Transverse colon (tissue), 4 donors: Measurements from ENCODE around the gene ALDH1L2. TPM values are rescaled to one million over a fixed set of nuclear protein-coding genes. Genes with fewer than 3 reads are reported as not detected.
A peak's percentile ranks its signal among the peaks of the same experiment; 100 is the strongest.
"Not testable (repeated sequence)": the region's sequence is repeated elsewhere in the genome, so short reads cannot be mapped to it uniquely, and the experiment has no call there.

Experiments used
- DNase-seq: peaks from one replicate; pipeline ENCODE4 v3.0.0-alpha.2; 2019
- H3K27ac ChIP-seq, 4 donors: fragments of 200-600 bp; sonication (generic); 2 replicates each; pipeline ENCODE4 v1.5.1; 2016 to 2018; ENCODE audit warnings: inconsistent platforms in 4 of 4
- H3K27me3 ChIP-seq: fragments of 200-600 bp; sonication (generic); 2 replicates; pipeline ENCODE4 v1.5.1; 2017; ENCODE audit warnings: inconsistent platforms
- H3K36me3 ChIP-seq, 4 donors: fragments of 200-600 bp; sonication (generic); 2 replicates each; pipeline ENCODE4 v1.5.1; 2017 to 2019; ENCODE audit warnings: inconsistent platforms in 4 of 4
- H3K4me1 ChIP-seq, 4 donors: fragments of 200-600 bp; sonication (generic); 2 replicates each; pipeline ENCODE4 v1.5.1; 2017 to 2020; ENCODE audit warnings: inconsistent platforms in 4 of 4
- H3K4me3 ChIP-seq, 4 donors: fragments of 200-600 bp; sonication (generic); 1 replicate in 1 of 4; 2 replicates in 3 of 4; pipeline versions ENCODE4 v1.5.1 to v1.6.1; 2017 to 2019; ENCODE audit warnings: inconsistent platforms in 4 of 4
- H3K9me3 ChIP-seq, 2 donors: fragments of 200-600 bp; sonication (generic); 2 replicates each; pipeline ENCODE4 v1.5.1; 2017 to 2019; ENCODE audit warnings: inconsistent platforms in 2 of 2
- CTCF ChIP-seq, 5 experiments: fragments of 200-600 bp in 3 of 5; fragments of 450-650 bp in 2 of 5; sonication (generic) in 3 of 5; IDR thresholded peaks; 1 replicate in 2 of 5; 2 replicates in 3 of 5; pipeline ENCODE4 v1.5.1; 2016 to 2017; ENCODE audit warnings: antibody characterized with exemption in 5 of 5, inconsistent platforms in 3 of 5, mild to moderate bottlenecking in 2 of 5, moderate library complexity in 1 of 5
- EP300 ChIP-seq: sonication (generic); formaldehyde crosslinking; IDR thresholded peaks from one replicate; pipeline ENCODE4 v1.6.1; 2017; ENCODE audit warnings: antibody characterized with exemption, low read depth
- POLR2A ChIP-seq: fragments of 450-650 bp; IDR thresholded peaks from one replicate; pipeline ENCODE4 v1.6.1; 2016; ENCODE audit warnings: antibody characterized with exemption, mild to moderate bottlenecking, moderate library complexity
- POLR2AphosphoS5 ChIP-seq, 3 donors: sonication (generic); formaldehyde crosslinking; IDR thresholded peaks; one replicate each; pipeline ENCODE4 v1.6.1; 2016; ENCODE audit warnings: antibody characterized with exemption in 3 of 3
- WGBS, 2 donors: methylation state at CpG; one replicate each; pipeline ENCODE4 v1.1.5; 2018; ENCODE audit warnings: low coverage in 1 of 2; 5-methylcytosine and 5-hydroxymethylcytosine counted together
- in situ Hi-C, 4 donors: fragments of 200-750 bp; cut with MboI; loops; one replicate each; pipeline versions ENCODE4 v1.15.0 to v1.15.1; 2017; ENCODE audit warnings: low sequenced_read_pairs in 3 of 4, low pct_ligation_motif_present in 1 of 4, low pct_unique_long_range_greater_than_20kb in 1 of 4
- intact Hi-C: fragments of 100-400 bp; cut with DNase I; formaldehyde crosslinking; loops from one replicate; pipeline ENCODE4 v1.15.1; 2023; ENCODE audit warnings: low total_unique reads
- total RNA-seq, 4 donors: library from RNA; depleted of rRNA; stranded (reverse); fragments of >200 nt; gene quantifications; one replicate each; pipeline ENCODE4 v1.1.0, GENCODE V29; 2016

The ALDH1L2 gene
- total RNA-seq, 4 donors from 2014 or later, result 0.37 to 4.8 (median 2.3) TPM

- Histone ChIP-seq H3K27me3 (no peaks in the 10 kb centered on the region), H3K4me1 (no peaks in the 10 kb centered on the region), H3K36me3 (no peaks in the 10 kb centered on the region), H3K9me3 (peaks cover 0 to 3% of the 10 kb centered on the region in 2 donors), H3K27ac (no peak overlapping the region), H3K4me3 (no peak overlapping the region)
- TF ChIP-seq CTCF (IDR thresholded peaks at IDR 0.05), result no peak
- TF ChIP-seq EP300, result no peak
- no peak for TF ChIP-seq POLR2AphosphoS5 (IDR thresholded peaks at IDR 0.05)
- no peak for TF ChIP-seq POLR2A
- WGBS, 2 donors, result 80 to 85% methylated on average over 6 to 7 of the region's 7 CpGs
- in situ Hi-C loops, result loop anchor here in 1 of 4 donors (25.0 kb wide), 1 partner anchor 1138 kb away; the partner anchor contains the start of gene TDG
- intact Hi-C loops, result no loop called here
- DNase-seq, result no peak
These were observed 16.1 kb upstream of the ALDH1L2 start for GRCh38 chr12:105100207-105100985.

- Histone ChIP-seq H3K4me3 (no peak overlapping the region), H3K27ac (no peak overlapping the region), H3K36me3 (no peaks in the 10 kb centered on the region), H3K9me3 (peaks cover 3% of the 10 kb centered on the region in 2 donors), H3K27me3 (no peaks in the 10 kb centered on the region), H3K4me1 (no peaks in the 10 kb centered on the region)
- TF ChIP-seq CTCF (IDR thresholded peaks at IDR 0.05) (no peak), POLR2AphosphoS5 (IDR thresholded peaks at IDR 0.05) (no peak), EP300 (no peak), POLR2A (no peak)
- intact Hi-C loops (no loop called here), in situ Hi-C loops (no loop called here)
- 81 to 88% methylated on average over 1 of the region's 1 CpG for WGBS, 2 donors
- no peak for DNase-seq
These were observed 15.1 kb upstream of the ALDH1L2 start for GRCh38 chr12:105099356-105099755.

GRCh38 chr12:105095338-105095737 lies 11.1 kb upstream of the ALDH1L2 start:
- H3K4me3 ChIP-seq, result not testable (repeated sequence)
- 82 to 100% methylated on average over 1 to 5 of the region's 5 CpGs for WGBS, 2 donors

GRCh38 chr12:105092336-105092735 lies 8.1 kb upstream of the ALDH1L2 start:
- peaks cover 3% of the 10 kb centered on the region in 2 donors for H3K9me3 ChIP-seq
- no peaks in the 10 kb centered on the region for H3K4me1 ChIP-seq
- WGBS, 2 donors, result 55 to 66% methylated on average over 13 of the region's 13 CpGs
- H3K4me3 ChIP-seq, result no peak overlapping the region
- peaks cover 6% of the 10 kb centered on the region for H3K27me3 ChIP-seq
- TF ChIP-seq EP300 (no peak), POLR2AphosphoS5 (IDR thresholded peaks at IDR 0.05) (no peak), POLR2A (no peak), CTCF (IDR thresholded peaks at IDR 0.05) (no peak)
- in situ Hi-C loops, result no loop called here
- no peaks in the 10 kb centered on the region for H3K36me3 ChIP-seq
- intact Hi-C loops, result no loop called here
- no peak overlapping the region for H3K27ac ChIP-seq
- DNase-seq, result peak; percentile 16

More at GRCh38 chr12:105095338-105095737, 11.1 kb upstream of the ALDH1L2 start:
- H3K36me3 ChIP-seq, in situ Hi-C loops, H3K4me1 ChIP-seq, H3K9me3 ChIP-seq, H3K27me3 ChIP-seq, DNase-seq, intact Hi-C loops, H3K27ac ChIP-seq: not testable (repeated sequence)
